GM12878 (cell line): Measurements from ENCODE around the gene SPOCD1. TPM values are rescaled to one million over a fixed set of nuclear protein-coding genes. Genes with fewer than 3 reads are reported as not detected.

Experiments used
- ATAC-seq: fragments of 200-7000 bp; cut with Tn5 transposase; 3 replicates; pipeline ENCODE4 v1.9.1; 2020; ENCODE audit warnings: mild to moderate bottlenecking, moderate library complexity
- BruUV-seq: library from RNA; stranded (reverse); fragments of 400-500 nt; replicated peaks from 2 replicates; lab custom pipeline; 2021; lab: Mats Ljungman, UMichigan
- CTCF ChIA-PET: fragments of 300-600 bp; sonication (Branson Sonifier 250); formaldehyde crosslinking; extraction: SDS; loops from one replicate; lab custom pipeline; 2021; ENCODE audit warnings: inconsistent platforms; lab: Yijun Ruan, JAX
- POLR2A ChIA-PET: fragments of 350-600 bp; formaldehyde crosslinking; extraction: SDS; loops from one replicate; lab custom pipeline; 2021; ENCODE audit warnings: inconsistent platforms; lab: Charles Lee
- RAD21 ChIA-PET: fragments of 300-600 bp; sonication (Branson Sonifier 250); formaldehyde crosslinking; loops from one replicate; lab custom pipeline; 2023; ENCODE audit warnings: antibody characterized with exemption; ENCODE audit not compliant: unreplicated experiment; lab: Charles Lee
- SMC1A ChIA-PET: fragments of 300-600 bp; sonication (Branson Sonifier 250); formaldehyde crosslinking; loops from one replicate; lab custom pipeline; 2023; ENCODE audit not compliant: unreplicated experiment, uncharacterized antibody; lab: Charles Lee
- DNase-seq: peaks from one replicate; pipeline ENCODE4 v3.0.0-alpha.2; 2011; ENCODE audit warnings: low read depth, low spot score
- FAIRE-seq: peaks from 3 replicates; lab custom pipeline; 2011; peaks lifted over from hg19 to GRCh38; lab: Jason Lieb, UNC
- H2AFZ ChIP-seq: 2 replicates; pipeline ENCODE4 v1.6.0; 2011; ENCODE audit warnings: low read depth, low read length, control low read depth; ENCODE audit not compliant: control insufficient read depth
- H3K27ac ChIP-seq: 2 replicates; pipeline ENCODE4 v1.5.1; 2011; ENCODE audit warnings: control low read depth; ENCODE audit not compliant: control insufficient read depth, insufficient read depth
- H3K27me3 ChIP-seq, 2 experiments: replicated peaks in 1 of 2; 2 replicates each; pipeline versions ENCODE4 v1.6.0 to v1.6.1; 2011; ENCODE audit warnings: low read length in 1 of 2; ENCODE audit not compliant: control insufficient read depth in 2 of 2, insufficient read depth in 2 of 2
- H3K36me3 ChIP-seq, 2 experiments: 2 replicates each; pipeline ENCODE4 v1.5.1; 2011; ENCODE audit warnings: low read length in 1 of 2; ENCODE audit not compliant: control insufficient read depth in 2 of 2, insufficient read depth in 2 of 2
- H3K4me1 ChIP-seq: 2 replicates; pipeline ENCODE4 v1.6.1; 2011; ENCODE audit warnings: mild to moderate bottlenecking, low read length, moderate library complexity, mixed read lengths; ENCODE audit not compliant: control insufficient read depth, insufficient read depth
- H3K4me2 ChIP-seq: 2 replicates; pipeline ENCODE4 v1.6.0; 2011; ENCODE audit warnings: control low read depth; ENCODE audit not compliant: control insufficient read depth, insufficient read depth
- H3K4me3 ChIP-seq: fragments of 200-600 bp; sonication (generic); 2 replicates; pipeline ENCODE4 v1.5.1; 2016
- H3K79me2 ChIP-seq: 2 replicates; pipeline ENCODE4 v1.6.0; 2011; ENCODE audit warnings: low read length; ENCODE audit not compliant: control insufficient read depth, insufficient read depth
- H3K9ac ChIP-seq: 2 replicates; pipeline ENCODE4 v1.8.0; 2011; ENCODE audit warnings: low read length, control low read depth, mixed read lengths; ENCODE audit not compliant: control insufficient read depth, insufficient read depth
- H3K9me3 ChIP-seq: replicated peaks from 3 replicates; pipeline ENCODE4 v1.5.1; 2011; ENCODE audit warnings: mild to moderate bottlenecking, low read length; ENCODE audit not compliant: control insufficient read depth, insufficient read depth
- H4K20me1 ChIP-seq: 2 replicates; pipeline ENCODE4 v1.6.0; 2011; ENCODE audit not compliant: control insufficient read depth, insufficient read depth
- BHLHE40 ChIP-seq, 2 experiments: fragments of 450-650 bp in 1 of 2; IDR thresholded peaks; 2 replicates each; pipeline ENCODE4 v1.6.1; 2011 to 2017; ENCODE audit warnings: low read depth in 2 of 2, borderline replicate concordance in 1 of 2, improper control_type of control experiment in 1 of 2, low read length in 1 of 2, mild to moderate bottlenecking in 1 of 2
- CHD2 ChIP-seq: IDR thresholded peaks from 2 replicates; pipeline ENCODE4 v1.6.1; 2011; ENCODE audit warnings: low read depth, low read length, improper control_type of control experiment, borderline replicate concordance
- CUX1 ChIP-seq: IDR thresholded peaks from 2 replicates; pipeline ENCODE4 v1.6.1; 2012; ENCODE audit warnings: improper control_type of control experiment, low read depth, low read length; ENCODE audit not compliant: insufficient replicate concordance
- EGR1 ChIP-seq, 2 experiments: IDR thresholded peaks; 1 replicate in 1 of 2; 2 replicates in 1 of 2; pipeline ENCODE4 v1.6.1; 2011 to 2012; ENCODE audit warnings: low read depth in 2 of 2, low read length in 2 of 2, borderline replicate concordance in 1 of 2, mild to moderate bottlenecking in 1 of 2, moderate library complexity in 1 of 2
- GATAD2B ChIP-seq: fragments of 450-650 bp; conservative IDR thresholded peaks from 2 replicates; pipeline ENCODE4 v1.6.1; 2017; ENCODE audit warnings: low read depth, mild to moderate bottlenecking, moderate library complexity
- HDAC2 ChIP-seq: fragments of 200-600 bp; sonication (generic); IDR thresholded peaks from 2 replicates; pipeline ENCODE4 v1.6.1; 2017
- JUND ChIP-seq: IDR thresholded peaks from 2 replicates; pipeline ENCODE4 v1.6.1; 2012; ENCODE audit warnings: low read depth, mild to moderate bottlenecking, low read length, improper control_type of control experiment, moderate library complexity
- NFYB ChIP-seq: IDR thresholded peaks from 2 replicates; pipeline ENCODE4 v1.6.1; 2011; ENCODE audit warnings: low read depth, mild to moderate bottlenecking, low read length, improper control_type of control experiment, moderate library complexity; ENCODE audit not compliant: insufficient read depth
- POU2F2 ChIP-seq: IDR thresholded peaks from 3 replicates; pipeline ENCODE4 v1.6.1; 2011; ENCODE audit warnings: low read depth, mild to moderate bottlenecking, low read length, borderline replicate concordance
- SMARCA5 ChIP-seq: fragments of 450-650 bp; IDR thresholded peaks from 2 replicates; pipeline ENCODE4 v1.6.1; 2017; ENCODE audit warnings: mild to moderate bottlenecking
- ZBED1 ChIP-seq: IDR thresholded peaks from 2 replicates; pipeline ENCODE4 v1.6.1; 2016; ENCODE audit warnings: borderline replicate concordance
- WGBS: methylation state at CpG from one replicate; pipeline ENCODE4 v1.1.6; 2016; ENCODE audit warnings: low lambda C conversion rate; ENCODE audit not compliant: insufficient replicate concordance, insufficient coverage; ENCODE audit errors: missing lambda C conversion rate; 5-methylcytosine and 5-hydroxymethylcytosine counted together
- in situ Hi-C: fragments of 300-500 bp; cut with MboI; formaldehyde crosslinking; loops from 9 replicates; pipeline ENCODE4 v1.14.3; 2018; ENCODE audit warnings: mixed read lengths
- intact Hi-C: fragments of 100-400 bp; cut with micrococcal nuclease; formaldehyde crosslinking; loops from one replicate; pipeline ENCODE4 v1.14.2; 2022; ENCODE audit not compliant: unreplicated experiment
- polyA plus RNA-seq, 11 experiments: library from polyadenylated mRNA; depleted of rRNA in 4 of 11; unstranded in 6 of 11; stranded (reverse) in 5 of 11; fragments of >200 nt; fragmentation: Nextera tagmentation in 4 of 11; fragmentation: Illumina TruSeq in 1 of 11; extraction: Ambion mirVana in 4 of 11; extraction: Trizol in 1 of 11; gene quantifications; 1 replicate in 1 of 11; 2 replicates in 10 of 11; pipeline versions ENCODE4 v1.2.1 to v1.2.3, GENCODE V29; 2011 to 2016; ENCODE audit warnings: inconsistent platforms in 2 of 11, missing spikeins in 2 of 11, low read depth in 1 of 11
- total RNA-seq, 4 experiments: library from RNA; depleted of rRNA in 3 of 4; stranded (reverse); fragments of >200 nt in 3 of 4; fragmentation: Illumina TruSeq in 1 of 4; extraction: Trizol in 1 of 4; gene quantifications; 2 replicates each; pipeline versions ENCODE4 v1.2.1 to v1.2.3, GENCODE V29; 2013 to 2021
- TF ChIP-seq, protein P1 (sequence below): IDR thresholded peaks from 2 replicates; pipeline ENCODE4 v1.6.1; 2011; ENCODE audit warnings: borderline replicate concordance, low read depth, mild to moderate bottlenecking, moderate library complexity, mixed read lengths, low read length; ENCODE audit not compliant: insufficient read depth; ENCODE audit errors: extremely low read length

Gene SPOCD1
- total and polyA plus RNA-seq, 10 of the 15 experiments (the other 5 are each of a cell fraction or from before 2014, with no cell fraction given) = 0.02 to 0.65 (median 0.13) TPM; not detected in 4

DNA sequence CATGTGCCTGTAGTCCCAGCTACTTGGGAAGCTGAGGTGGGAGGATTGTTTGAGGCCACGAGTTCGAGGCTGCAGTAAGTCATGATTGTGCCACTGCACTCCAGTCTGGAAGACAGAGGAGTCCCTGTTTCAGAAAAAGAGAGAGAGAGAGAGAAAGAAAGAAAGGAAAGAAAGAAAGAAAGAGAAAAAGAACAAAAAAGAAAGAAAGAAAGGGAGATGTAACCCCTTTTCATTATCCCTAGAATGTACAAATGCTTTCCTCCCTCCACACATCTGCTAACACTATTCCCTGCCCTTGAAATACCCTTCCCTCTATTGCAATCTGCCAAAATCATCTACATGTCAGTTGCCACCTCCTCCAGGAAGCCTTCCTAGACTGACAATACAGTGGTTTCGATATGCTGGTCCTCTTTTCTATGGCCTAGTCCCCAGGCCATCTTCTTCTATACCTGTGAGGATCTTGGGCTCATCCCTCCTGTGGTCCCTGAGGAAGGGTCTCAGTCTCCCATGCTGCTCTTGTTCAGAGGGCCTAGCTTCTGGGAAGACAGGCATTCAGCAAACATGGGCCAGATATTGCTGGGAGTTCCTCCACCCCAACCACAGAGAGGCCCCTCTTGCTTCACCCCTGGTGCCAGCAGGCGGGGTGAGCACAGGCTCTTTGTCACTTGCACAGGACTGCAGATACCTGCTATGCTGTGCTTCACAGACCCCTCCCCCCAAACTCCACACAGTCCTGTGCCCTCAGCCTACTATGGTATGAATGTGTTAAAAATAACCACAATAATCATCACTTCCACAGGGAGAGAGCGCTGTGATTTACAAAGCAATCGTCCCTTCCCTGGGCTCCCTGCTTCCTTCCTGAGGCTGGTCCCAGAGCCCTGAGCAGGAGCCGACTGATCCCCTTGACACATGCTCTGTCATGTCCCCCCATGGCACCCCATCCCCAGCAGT is 65.8 kb downstream of the SPOCD1 start:
- TF ChIP-seq BHLHE40 (IDR thresholded peaks at IDR 0.05; ENCODE audit: borderline replicate concordance in 1 of 2, low read depth in 2 of 2, low read length in 1 of 2) (no peak), GATAD2B (no peak), CHD2 (no peak), ZBED1 (no peak), HDAC2 (no peak), NFYB (no peak), POU2F2 (no peak), EGR1 (IDR thresholded peaks at IDR 0.05; ENCODE audit: borderline replicate concordance in 1 of 2, low read depth in 2 of 2, low read length in 2 of 2) (no peak), SMARCA5 (no peak), CUX1 (no peak), JUND (no peak)
- TF ChIP-seq, protein P1, sequence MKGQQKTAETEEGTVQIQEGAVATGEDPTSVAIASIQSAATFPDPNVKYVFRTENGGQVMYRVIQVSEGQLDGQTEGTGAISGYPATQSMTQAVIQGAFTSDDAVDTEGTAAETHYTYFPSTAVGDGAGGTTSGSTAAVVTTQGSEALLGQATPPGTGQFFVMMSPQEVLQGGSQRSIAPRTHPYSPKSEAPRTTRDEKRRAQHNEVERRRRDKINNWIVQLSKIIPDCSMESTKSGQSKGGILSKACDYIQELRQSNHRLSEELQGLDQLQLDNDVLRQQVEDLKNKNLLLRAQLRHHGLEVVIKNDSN = no peak
- TF ChIP-seq, all 136 proteins: peak for 0
- H3K4me1 ChIP-seq = peaks cover 13% of the 10 kb centered on the region
- H3K9me3 ChIP-seq = no peaks in the 10 kb centered on the region
- 30% methylated on average over 7 of the region's 7 CpGs for WGBS
- no peak overlapping the region for H3K4me3 ChIP-seq
- in situ Hi-C loops (no loop called here), intact Hi-C loops (no loop called here)
- DNase-seq (no peak), ATAC-seq (no peak), FAIRE-seq (no peak)
- no peaks in the 10 kb centered on the region for H3K36me3 ChIP-seq
- CTCF ChIA-PET = interaction anchor here (0.6 to 2.1 kb wide), 6 partner anchors 13 to 86 kb away, joined by 3 to 7 read pairs (median 3); partner anchors contain the start of gene ADGRB2
- SMC1A ChIA-PET = interaction anchor here (0.6 to 1.9 kb wide), 2 partner anchors 39 to 138 kb away, joined by 3 to 10 read pairs; no protein-coding TSS in a partner anchor
- no peak overlapping the region for H3K4me2 ChIP-seq
- no peak overlapping the region for H2AFZ ChIP-seq
- POLR2A ChIA-PET = no interaction called here
- peaks cover 0 to 5% of the 10 kb centered on the region in 2 experiments; a peak in 1 of 4 replicates for H3K27me3 ChIP-seq
- no peaks in the 10 kb centered on the region for H4K20me1 ChIP-seq
- no peak overlapping the region for H3K27ac ChIP-seq
- H3K9ac ChIP-seq = no peak overlapping the region
- no peaks in the 10 kb centered on the region for H3K79me2 ChIP-seq
- no TSS peak for BruUV-seq
- RAD21 ChIA-PET = interaction anchor here (1.6 to 2.0 kb wide), 2 partner anchors 38 to 86 kb away, joined by 8 to 15 read pairs; no protein-coding TSS in a partner anchor
